K562 (cell line): ENCODE data around the gene DLX3.

Experiments used
- EZH2 ChIP-seq: IDR thresholded peaks from 2 replicates; pipeline ENCODE4 v1.6.1; 2012; ENCODE audit warnings: low read depth, mild to moderate bottlenecking, inconsistent platforms, low read length, borderline replicate concordance
- JUN ChIP-seq, 2 experiments: sonication (generic) in 1 of 2; formaldehyde crosslinking in 1 of 2; IDR thresholded peaks; 2 replicates each; pipeline versions ENCODE4 v1.6.1 to v1.8.0; 2012 to 2022; ENCODE audit warnings: borderline replicate concordance in 2 of 2, mild to moderate bottlenecking in 2 of 2, improper control_type of control experiment in 1 of 2, low read depth in 1 of 2, low read length in 1 of 2, missing genetic modification reagents in 1 of 2
- KLF13 ChIP-seq: fragments of 450-650 bp; IDR thresholded peaks from 2 replicates; pipeline ENCODE4 v1.6.1; 2016; ENCODE audit warnings: missing genetic modification characterization, low read depth, mild to moderate bottlenecking, missing compliant biosample characterization, moderate library complexity, borderline replicate concordance
- NFATC3 ChIP-seq: fragments of 450-650 bp; IDR thresholded peaks from 2 replicates; pipeline ENCODE4 v1.6.1; 2017; ENCODE audit warnings: mild to moderate bottlenecking
- NR4A1 ChIP-seq, 2 experiments: fragments of 250-450 bp in 1 of 2; fragments of 450-650 bp in 1 of 2; sonication (Bioruptor Pico) in 1 of 2; IDR thresholded peaks; 2 replicates each; pipeline versions ENCODE4 v1.4.0 to v1.6.1; 2016 to 2020; ENCODE audit warnings: mild to moderate bottlenecking in 2 of 2, missing compliant biosample characterization in 1 of 2, missing genetic modification characterization in 1 of 2, moderate library complexity in 1 of 2
- STAT5A ChIP-seq: IDR thresholded peaks from 2 replicates; pipeline ENCODE4 v1.6.1; 2012; ENCODE audit warnings: low read length, inconsistent platforms, borderline replicate concordance
- TF ChIP-seq, protein P1 (sequence below): fragments of 250-450 bp; sonication (Bioruptor Pico); IDR thresholded peaks from 2 replicates; pipeline ENCODE4 v1.4.0; 2020; ENCODE audit warnings: mild to moderate bottlenecking, moderate library complexity
- TF ChIP-seq, protein P2 (sequence below): fragments of 450-650 bp; IDR thresholded peaks from 2 replicates; pipeline ENCODE4 v1.6.1; 2018; ENCODE audit warnings: mild to moderate bottlenecking, low read depth; ENCODE audit not compliant: partially characterized antibody

DNA sequence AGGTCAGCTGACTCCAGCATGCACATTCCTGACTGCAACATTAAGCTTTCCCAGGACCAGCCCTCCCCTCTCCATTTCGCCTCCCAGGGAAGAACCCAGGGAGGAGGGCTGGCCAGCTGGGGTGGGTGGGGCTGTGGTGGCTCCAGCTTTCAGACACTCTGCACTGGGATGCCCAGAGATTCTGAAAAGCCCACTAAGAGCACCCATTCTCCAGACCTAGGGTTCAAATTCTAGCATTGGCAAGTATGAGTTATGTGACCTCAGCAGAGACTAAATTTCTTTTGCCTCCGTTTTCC, 7.8 kb downstream of the DLX3 start:
- TF ChIP-seq, protein P1, sequence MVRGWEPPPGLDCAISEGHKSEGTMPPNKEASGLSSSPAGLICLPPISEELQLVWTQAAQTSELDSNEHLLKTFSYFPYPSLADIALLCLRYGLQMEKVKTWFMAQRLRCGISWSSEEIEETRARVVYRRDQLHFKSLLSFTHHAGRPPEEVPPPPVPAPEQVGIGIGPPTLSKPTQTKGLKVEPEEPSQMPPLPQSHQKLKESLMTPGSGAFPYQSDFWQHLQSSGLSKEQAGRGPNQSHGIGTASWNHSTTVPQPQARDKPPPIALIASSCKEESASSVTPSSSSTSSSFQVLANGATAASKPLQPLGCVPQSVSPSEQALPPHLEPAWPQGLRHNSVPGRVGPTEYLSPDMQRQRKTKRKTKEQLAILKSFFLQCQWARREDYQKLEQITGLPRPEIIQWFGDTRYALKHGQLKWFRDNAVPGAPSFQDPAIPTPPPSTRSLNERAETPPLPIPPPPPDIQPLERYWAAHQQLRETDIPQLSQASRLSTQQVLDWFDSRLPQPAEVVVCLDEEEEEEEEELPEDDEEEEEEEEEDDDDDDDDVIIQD (CRISPR knock-in tag) = no peak
- TF ChIP-seq EZH2 = no peak
- no peak for TF ChIP-seq NFATC3
- TF ChIP-seq, protein P2, sequence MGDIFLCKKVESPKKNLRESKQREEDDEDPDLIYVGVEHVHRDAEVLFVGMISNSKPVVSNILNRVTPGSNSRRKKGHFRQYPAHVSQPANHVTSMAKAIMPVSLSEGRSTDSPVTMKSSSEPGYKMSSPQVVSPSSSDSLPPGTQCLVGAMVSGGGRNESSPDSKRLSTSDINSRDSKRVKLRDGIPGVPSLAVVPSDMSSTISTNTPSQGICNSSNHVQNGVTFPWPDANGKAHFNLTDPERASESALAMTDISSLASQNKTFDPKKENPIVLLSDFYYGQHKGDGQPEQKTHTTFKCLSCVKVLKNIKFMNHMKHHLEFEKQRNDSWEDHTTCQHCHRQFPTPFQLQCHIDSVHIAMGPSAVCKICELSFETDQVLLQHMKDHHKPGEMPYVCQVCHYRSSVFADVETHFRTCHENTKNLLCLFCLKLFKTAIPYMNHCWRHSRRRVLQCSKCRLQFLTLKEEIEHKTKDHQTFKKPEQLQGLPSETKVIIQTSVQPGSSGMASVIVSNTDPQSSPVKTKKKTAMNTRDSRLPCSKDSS = no peak
- no peak for TF ChIP-seq JUN (IDR thresholded peaks at IDR 0.05; ENCODE audit: borderline replicate concordance, low read depth, low read length)
- no peak for TF ChIP-seq JUN (CRISPR knock-in tag; IDR thresholded peaks at IDR 0.05; ENCODE audit: borderline replicate concordance)
- TF ChIP-seq STAT5A = no peak
- TF ChIP-seq NR4A1 (CRISPR knock-in tag; IDR thresholded peaks at IDR 0.05) = no peak
- TF ChIP-seq NR4A1 (tag; IDR thresholded peaks at IDR 0.05) = no peak
- no peak for TF ChIP-seq KLF13
